A549 treated with AZD9567 at 1 μM for 4 hours (cell line): ENCODE results near the gene PIANP. TPM values are rescaled to one million over a fixed set of nuclear protein-coding genes. Genes with fewer than 3 reads are reported as not detected.

Experiments used
- total RNA-seq: library from RNA; stranded (reverse); fragments of 200-300 nt; extraction: Qiagen RNA extraction; gene quantifications from 5 replicates; pipeline ENCODE4 v1.2.3, GENCODE V29; 2022; ENCODE audit not compliant: insufficient read depth

PIANP gene, protein sequence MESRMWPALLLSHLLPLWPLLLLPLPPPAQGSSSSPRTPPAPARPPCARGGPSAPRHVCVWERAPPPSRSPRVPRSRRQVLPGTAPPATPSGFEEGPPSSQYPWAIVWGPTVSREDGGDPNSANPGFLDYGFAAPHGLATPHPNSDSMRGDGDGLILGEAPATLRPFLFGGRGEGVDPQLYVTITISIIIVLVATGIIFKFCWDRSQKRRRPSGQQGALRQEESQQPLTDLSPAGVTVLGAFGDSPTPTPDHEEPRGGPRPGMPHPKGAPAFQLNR
- 0.70 to 1.3 TPM (median 0.88 TPM) in 4 of 5 replicates, not detected in the other for total RNA-seq

DNA sequence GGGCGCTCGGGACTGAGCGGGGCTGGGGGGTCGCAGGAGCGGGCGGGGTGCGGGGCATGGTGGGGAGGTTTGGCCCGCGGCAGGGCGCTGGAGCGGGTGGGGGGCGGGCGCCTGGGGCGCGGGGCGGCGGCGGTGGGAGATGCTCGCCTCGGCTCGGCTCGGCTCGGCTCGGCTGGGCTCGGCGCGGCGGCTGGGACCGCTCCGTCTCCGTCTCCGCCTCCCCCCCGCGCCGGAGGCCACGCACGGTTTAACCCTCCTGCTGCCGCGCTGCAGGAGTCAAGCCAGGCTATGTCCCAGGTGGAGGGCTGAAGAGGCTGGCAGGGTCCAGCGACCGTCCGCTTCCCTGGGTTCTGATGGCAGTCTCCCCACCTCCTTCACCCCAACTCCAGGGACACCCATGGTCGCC, at the start of gene PIANP:
Gene PIANP (minus strand): TSS at position 170 of the 406 bp plus-strand sequence. CDS start 2,754 bp downstream, outside the sequence.

GRCh38 chr12:6723607-6724408, 23.2 kb upstream of the PIANP start, which contains the start of gene COPS7A:
Gene COPS7A (plus strand): TSS chr12:6724046. CDS start chr12:6724657, 611 bp downstream.

GRCh38 chr12:6688999-6689882, 11.4 kb downstream of the PIANP start, which contains the start of gene ZNF384:
Gene ZNF384 (minus strand): TSS chr12:6689375. CDS start chr12:6679520, 9,855 bp downstream.

GRCh38 chr12:6662906-6663742, 37.5 kb downstream of the PIANP start, which contains the start of gene ING4:
Gene ING4 (minus strand): TSS chr12:6663119. CDS start chr12:6663101, 18 bp downstream.

DNA sequence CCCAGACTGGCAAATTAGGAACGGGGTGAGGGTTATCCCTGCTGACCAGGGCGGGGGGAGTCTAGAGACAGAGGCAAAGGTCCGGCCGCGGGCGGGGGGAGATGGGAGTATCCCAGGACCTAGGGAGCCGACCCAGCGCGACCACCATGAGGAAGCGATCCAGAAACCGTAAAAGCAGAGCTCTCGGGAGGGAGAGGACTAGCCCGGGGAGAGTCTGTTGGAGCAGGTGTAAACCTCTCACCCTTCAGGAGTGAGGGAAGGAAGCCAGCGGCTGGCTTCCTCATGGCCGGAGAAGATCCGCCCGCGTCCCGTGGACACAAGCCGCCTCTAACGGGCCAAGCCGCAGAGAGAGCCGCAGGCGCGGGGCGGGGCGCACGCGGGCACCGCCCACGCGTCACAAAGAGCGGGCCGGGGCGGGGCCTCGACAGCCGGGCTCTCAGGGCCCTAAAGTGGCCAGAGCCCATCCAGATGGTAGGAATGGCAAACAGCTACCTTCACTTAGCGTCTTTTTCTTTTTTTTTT, 53.5 kb downstream of the PIANP start, which contains the start of gene ACRBP:
Gene ACRBP (minus strand): TSS at position 350 of the 522 bp plus-strand sequence. CDS start 66 bp downstream, at position 284.

Other genes with a start within 250 kb of the PIANP start
- 3.3 to 7.1 TPM (median 3.7 TPM) in 5 replicates for gene TAPBPL, start 248.8 kb downstream of the PIANP start, total RNA-seq
- gene VAMP1, start 230.1 kb downstream of the PIANP start, total RNA-seq, result 11.7 to 15.5 TPM (median 12.8 TPM) in 5 replicates
- gene MRPL51, start 207.6 kb downstream of the PIANP start, total RNA-seq, result 294 to 317 TPM (median 305 TPM) in 5 replicates
- 52.1 to 60.1 TPM (median 58.2 TPM) in 5 replicates for gene NCAPD2, start 206.7 kb downstream of the PIANP start, total RNA-seq
- 7,420 to 9,416 TPM (median 8,934 TPM) in 5 replicates for gene GAPDH, start 166.3 kb downstream of the PIANP start, total RNA-seq
- gene IFFO1, start 144.8 kb downstream of the PIANP start, total RNA-seq, result 1.1 to 1.8 TPM (median 1.4 TPM) in 4 of 5 replicates, not detected in the other
- gene NOP2, start 132.5 kb downstream of the PIANP start, total RNA-seq, result 106 to 116 TPM (median 109 TPM) in 5 replicates
- gene CHD4, start 93.4 kb downstream of the PIANP start, total RNA-seq, result 54.8 to 124 TPM (median 56.2 TPM) in 5 replicates
- 0.34 to 0.88 TPM (median 0.49 TPM) in 4 of 5 replicates, not detected in the other for gene LPAR5, start 64.9 kb downstream of the PIANP start, total RNA-seq
- 0.06 to 0.38 TPM (median 0.17 TPM) in 4 of 5 replicates, not detected in the other for gene ACRBP, start 53.4 kb downstream of the PIANP start, total RNA-seq
- gene ING4, start 37.7 kb downstream of the PIANP start, total RNA-seq, result 10.1 to 16.0 TPM (median 13.2 TPM) in 5 replicates
- gene ZNF384, start 11.4 kb downstream of the PIANP start, total RNA-seq, result 39.7 to 58.0 TPM (median 53.1 TPM) in 5 replicates
- 47.5 to 54.4 TPM (median 53.6 TPM) in 5 replicates for gene COPS7A, start 23.2 kb upstream of the PIANP start, total RNA-seq
- 216 to 307 TPM (median 306 TPM) in 5 replicates for gene MLF2, start 52.3 kb upstream of the PIANP start, total RNA-seq
- gene PTMS, start 65.5 kb upstream of the PIANP start, total RNA-seq, result 562 to 891 TPM (median 827 TPM) in 5 replicates
- gene LAG3, start 71.7 kb upstream of the PIANP start, total RNA-seq, result 1.3 to 2.6 TPM (median 1.8 TPM) in 4 of 5 replicates, not detected in the other
- gene CD4, start 88.7 kb upstream of the PIANP start, total RNA-seq, result not detected in 5 replicates
- 0.26 to 0.77 TPM (median 0.49 TPM) in 4 of 5 replicates, not detected in the other for gene GPR162, start 121.0 kb upstream of the PIANP start, total RNA-seq
- 25.6 to 33.1 TPM (median 27.2 TPM) in 5 replicates for gene P3H3, start 127.6 kb upstream of the PIANP start, total RNA-seq
- 1.8 to 2.6 TPM (median 2.3 TPM) in 5 replicates for gene GNB3, start 140.1 kb upstream of the PIANP start, total RNA-seq
- 74.0 to 83.9 TPM (median 80.1 TPM) in 5 replicates for gene CDCA3, start 150.5 kb upstream of the PIANP start, total RNA-seq
- 72.6 to 116 TPM (median 80.7 TPM) in 5 replicates for gene USP5, start 151.3 kb upstream of the PIANP start, total RNA-seq
- gene TPI1, start 166.7 kb upstream of the PIANP start, total RNA-seq, result 1,375 to 1,687 TPM (median 1,661 TPM) in 5 replicates
- 21.0 to 30.0 TPM (median 28.3 TPM) in 5 replicates for gene SPSB2, start 172.5 kb upstream of the PIANP start, total RNA-seq
- 15.3 to 19.8 TPM (median 16.2 TPM) in 5 replicates for gene LRRC23, start 204.0 kb upstream of the PIANP start, total RNA-seq
- 30.6 to 40.9 TPM (median 38.3 TPM) in 5 replicates for gene ENO2, start 213.8 kb upstream of the PIANP start, total RNA-seq
- gene ATN1, start 227.1 kb upstream of the PIANP start, total RNA-seq, result 47.5 to 69.4 TPM (median 68.1 TPM) in 5 replicates
- not detected in 5 replicates for gene RNU7-1, start 243.0 kb upstream of the PIANP start, total RNA-seq
- gene C12orf57, start 243.2 kb upstream of the PIANP start, total RNA-seq, result 259 to 307 TPM (median 297 TPM) in 5 replicates